Lower lobe of right lung (tissue), 2 donors: ENCODE measurements around the gene SCD. TPM values are rescaled to one million over a fixed set of nuclear protein-coding genes. Genes with fewer than 3 reads are reported as not detected.

Experiments
- ATAC-seq, 2 donors: fragments of 200-7000 bp; cut with Tn5 transposase; one replicate each; pipeline ENCODE4 v1.9.1; 2020 to 2022; ENCODE audit warnings: mild to moderate bottlenecking in 2 of 2, moderate library complexity in 2 of 2
- DNase-seq: peaks from one replicate; pipeline ENCODE4 v3.0.0-alpha.2; 2020
- H3K27ac ChIP-seq: fragments of 200-600 bp; one replicate; pipeline ENCODE4 v1.8.0; 2022
- H3K27me3 ChIP-seq: fragments of 200-600 bp; one replicate; pipeline ENCODE4 v1.8.0; 2022; ENCODE audit warnings: low read depth
- H3K36me3 ChIP-seq: fragments of 200-600 bp; one replicate; pipeline ENCODE4 v1.8.0; 2022; ENCODE audit warnings: mild to moderate bottlenecking
- H3K4me1 ChIP-seq: fragments of 200-600 bp; one replicate; pipeline ENCODE4 v1.8.0; 2022
- H3K4me3 ChIP-seq: fragments of 200-600 bp; one replicate; pipeline ENCODE4 v1.8.0; 2022; ENCODE audit warnings: mild to moderate bottlenecking
- H3K9me3 ChIP-seq: fragments of 200-600 bp; one replicate; pipeline ENCODE4 v1.8.0; 2022
- CTCF ChIP-seq: fragments of 200-600 bp; IDR thresholded peaks from one replicate; pipeline ENCODE4 v1.8.0; 2022; ENCODE audit warnings: antibody characterized with exemption, mild to moderate bottlenecking
- intact Hi-C: fragments of 100-400 bp; cut with DNase I; formaldehyde crosslinking; loops from one replicate; pipeline ENCODE4 v1.11.0; 2022
- total RNA-seq: library from RNA; stranded (reverse); fragmentation: NEBNext Ultra II Directional; extraction: Animal tissue kit (Norgen Biotek cat#: 25700); gene quantifications from one replicate; pipeline ENCODE4 v1.2.1, GENCODE V29; 2021
- donor health status: DM: no; HTN: yes; CAD: no; lungs with severe emphysema.

Gene SCD
- total RNA-seq, 1 donor from 2014 or later = 327 TPM

GRCh38 chr10:100325158-100325557 is 21.9 kb upstream of the SCD start:
- intact Hi-C loops = no loop called here

GRCh38 chr10:100327007-100327717 is 19.9 kb upstream of the SCD start:
- DNase-seq (peak; percentile 55), ATAC-seq (peak; percentile 65 to 86)
- Histone ChIP-seq H3K9me3 (no peaks in the 10 kb centered on the region), H3K36me3 (no peaks in the 10 kb centered on the region), H3K4me1 (peaks cover 9% of the 10 kb centered on the region), H3K27me3 (no peaks in the 10 kb centered on the region), H3K27ac (no peak overlapping the region), H3K4me3 (no peak overlapping the region)
- intact Hi-C loops = no loop called here
- no peak for TF ChIP-seq CTCF

More at GRCh38 chr10:100325158-100325557, 21.9 kb upstream of the SCD start:
- no peaks in the 10 kb centered on the region for H3K27me3 ChIP-seq
- ATAC-seq (no peak), DNase-seq (no peak)
- no peaks in the 10 kb centered on the region for H3K36me3 ChIP-seq
- H3K9me3 ChIP-seq = no peaks in the 10 kb centered on the region
- peaks cover 9% of the 10 kb centered on the region for H3K4me1 ChIP-seq
- TF ChIP-seq CTCF = no peak
- no peak overlapping the region for H3K4me3 ChIP-seq
- H3K27ac ChIP-seq = no peak overlapping the region

GRCh38 chr10:100327718-100328009 is 19.4 kb upstream of the SCD start:
- intact Hi-C loops = no loop called here
- no peak overlapping the region for H3K27ac ChIP-seq
- no peak for ATAC-seq
- no peak for TF ChIP-seq CTCF
- peaks cover 9% of the 10 kb centered on the region for H3K4me1 ChIP-seq
- H3K36me3 ChIP-seq = no peaks in the 10 kb centered on the region
- H3K4me3 ChIP-seq = no peak overlapping the region
- H3K9me3 ChIP-seq = no peaks in the 10 kb centered on the region
- no peaks in the 10 kb centered on the region for H3K27me3 ChIP-seq
- no peak for DNase-seq

- ATAC-seq (no peak), DNase-seq (no peak)
- H3K4me3 ChIP-seq = no peak overlapping the region
- no peak for TF ChIP-seq CTCF
- H3K36me3 ChIP-seq = no peaks in the 10 kb centered on the region
- H3K27me3 ChIP-seq = no peaks in the 10 kb centered on the region
- H3K27ac ChIP-seq = no peak overlapping the region
- no peaks in the 10 kb centered on the region for H3K9me3 ChIP-seq
- H3K4me1 ChIP-seq = peaks cover 9% of the 10 kb centered on the region
- intact Hi-C loops = no loop called here
Measured at GRCh38 chr10:100328198-100328597, 18.8 kb upstream of the SCD start.

- ATAC-seq (no peak), DNase-seq (no peak)
- H3K4me1 ChIP-seq = peaks cover 9% of the 10 kb centered on the region
- no peak within 1 kb of the TSS for H3K4me3 ChIP-seq
- no peaks in the 10 kb centered on the region for H3K9me3 ChIP-seq
- H3K36me3 ChIP-seq = no peaks in the 10 kb centered on the region
- no peak for TF ChIP-seq CTCF
- H3K27me3 ChIP-seq = no peaks in the 10 kb centered on the region
- intact Hi-C loops = no loop called here
- no peak within 1 kb of the TSS for H3K27ac ChIP-seq
Measured at GRCh38 chr10:100330079-100330478, 17.0 kb upstream of the SCD start, which contains the start of gene PKD2L1. Gene PKD2L1, minus strand, starts transcription at chr10:100330228. Its CDS starts 125 bp downstream, at chr10:100330103.
